ENCODE measurements around the gene HIVEP2. TPM values are rescaled to one million over a fixed set of nuclear protein-coding genes. Genes with fewer than 3 reads are reported as not detected.

The HIVEP2 gene
- total RNA-seq = 23.9 TPM in 2 replicates

DNA sequence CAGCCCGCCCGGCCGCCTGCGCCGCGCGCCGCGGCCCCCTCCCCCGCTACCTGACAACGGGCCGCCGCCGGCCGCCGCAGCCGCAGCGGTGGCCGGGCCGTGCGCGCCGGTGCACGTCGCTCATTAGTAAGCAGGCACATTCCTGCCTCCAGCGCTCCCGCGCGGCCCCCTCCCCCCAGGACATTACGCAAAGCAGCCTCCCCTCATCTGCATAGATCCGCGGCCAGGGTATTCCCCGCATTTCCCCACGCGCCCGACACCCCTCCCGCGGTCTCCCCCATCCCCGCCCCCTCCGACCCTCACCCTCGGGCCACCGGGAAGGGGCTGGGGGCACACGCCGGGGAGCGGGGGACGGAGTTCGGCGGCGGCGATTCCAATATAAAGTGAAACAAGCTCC is at the start of gene HIVEP2:
HIVEP2 (minus strand) TSS at position 128 of the 397 bp plus-strand sequence. CDS start 170,438 bp downstream, outside the sequence.

Other genes with a start within 250 kb of the HIVEP2 start
- 35.7 and 35.8 TPM in 2 replicates for gene AIG1, start 115.7 kb upstream of the HIVEP2 start, total RNA-seq